Measurements from ENCODE around the gene RNASET2.

Gene RNASET2

DNA sequence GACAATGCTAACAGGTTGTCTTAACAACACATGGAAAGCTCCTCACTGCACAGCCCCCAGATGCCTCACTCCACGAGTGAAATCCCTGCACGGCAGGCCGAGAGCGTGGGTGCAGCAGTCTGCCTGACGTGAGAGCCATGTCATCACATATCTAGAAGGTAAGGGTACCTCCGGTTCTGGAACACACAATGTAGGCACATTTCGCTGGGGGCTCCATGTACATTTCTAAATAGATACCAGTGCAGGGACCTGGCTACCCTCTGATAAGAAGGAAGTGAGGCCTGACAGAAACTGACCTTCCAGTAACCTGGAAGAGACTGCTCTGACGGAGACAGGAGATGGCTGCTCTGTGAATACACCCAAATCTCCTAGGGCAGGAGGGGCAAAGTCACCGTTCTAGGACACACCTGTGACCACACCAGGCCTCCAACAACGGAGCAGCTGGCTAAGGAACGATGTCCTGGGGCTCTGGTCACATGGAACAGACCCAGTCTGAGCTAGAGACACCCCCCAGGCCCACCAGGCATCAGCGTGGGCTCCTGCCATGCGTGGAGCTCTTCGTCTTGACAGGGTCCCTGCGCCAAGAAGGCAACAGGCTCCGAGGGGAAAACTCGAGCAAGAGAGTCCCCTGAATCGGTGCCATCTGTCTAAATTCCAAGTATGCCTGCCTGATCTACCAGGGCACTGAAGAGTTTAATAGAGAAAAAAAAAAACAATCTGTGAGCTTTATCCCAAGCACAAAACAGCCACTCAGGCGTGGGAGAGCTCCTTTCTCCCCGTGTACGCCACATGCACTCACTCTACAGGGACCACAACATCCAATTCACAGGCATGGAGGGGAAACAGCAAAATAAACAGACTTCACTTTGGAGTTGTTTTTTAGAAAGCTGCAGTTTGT, 27.5 kb downstream of the RNASET2 start:
- no peak overlapping the region for H3K4me3 ChIP-seq (ENCODE audit: low read length in 2 of 2)
- H3K36me3 ChIP-seq (ENCODE audit: control insufficient read depth in 2 of 2, insufficient read depth in 2 of 2, low read length in 2 of 2) = peaks cover 43 to 44% of the 10 kb centered on the region in 2 donors
- H3K27ac ChIP-seq (ENCODE audit: low read depth in 2 of 2, low read length in 2 of 2) = no peak overlapping the region
- H3K27me3 ChIP-seq (ENCODE audit: control insufficient read depth in 2 of 2, insufficient read depth in 2 of 2, low read length in 2 of 2) = no peaks in the 10 kb centered on the region
- no peaks in the 10 kb centered on the region for H3K4me1 ChIP-seq (ENCODE audit: control insufficient read depth in 2 of 2, insufficient read depth in 2 of 2, low read length in 2 of 2)
- H3K9me3 ChIP-seq (ENCODE audit: control insufficient read depth in 2 of 2, low read length in 2 of 2) = no peaks in the 10 kb centered on the region
- H3K9ac ChIP-seq (ENCODE audit: low read depth in 1 of 2, low read length in 2 of 2) = no peak overlapping the region

DNA sequence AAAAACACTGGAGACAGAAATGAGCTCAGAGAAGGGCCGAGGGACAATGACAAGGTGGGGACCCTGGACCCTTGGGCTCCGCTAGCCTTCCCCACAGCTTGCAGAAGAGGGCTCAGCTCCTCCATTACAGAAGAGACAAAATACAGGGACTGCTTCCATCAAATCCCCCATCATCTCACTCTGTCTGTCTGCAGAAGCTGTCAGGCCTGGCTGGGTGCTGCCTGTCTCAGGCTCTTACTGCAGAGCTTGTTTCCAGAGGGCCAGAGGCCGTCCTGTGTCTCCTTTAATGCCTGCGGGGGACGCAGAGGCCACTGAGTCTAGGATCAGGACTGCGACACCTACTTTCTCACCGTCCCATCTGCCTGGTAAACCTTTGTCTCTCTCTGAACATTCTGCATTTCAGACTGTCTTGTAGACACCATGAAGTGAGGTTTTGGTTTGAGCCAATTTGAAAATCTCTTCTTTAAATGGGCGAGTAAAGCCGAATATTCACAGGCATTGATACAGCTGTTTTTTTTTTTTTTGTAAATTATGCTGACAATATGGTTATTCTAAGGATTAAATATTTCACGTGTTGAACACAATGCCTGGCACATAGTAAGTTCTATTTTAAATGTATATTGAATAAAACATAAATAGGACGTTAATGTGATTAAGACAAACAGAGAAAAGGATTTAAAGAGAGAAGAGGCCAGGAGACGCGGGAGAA, 28.3 kb downstream of the RNASET2 start:
- H3K27ac ChIP-seq (ENCODE audit: low read depth in 2 of 2, low read length in 2 of 2) = no peak overlapping the region

DNA sequence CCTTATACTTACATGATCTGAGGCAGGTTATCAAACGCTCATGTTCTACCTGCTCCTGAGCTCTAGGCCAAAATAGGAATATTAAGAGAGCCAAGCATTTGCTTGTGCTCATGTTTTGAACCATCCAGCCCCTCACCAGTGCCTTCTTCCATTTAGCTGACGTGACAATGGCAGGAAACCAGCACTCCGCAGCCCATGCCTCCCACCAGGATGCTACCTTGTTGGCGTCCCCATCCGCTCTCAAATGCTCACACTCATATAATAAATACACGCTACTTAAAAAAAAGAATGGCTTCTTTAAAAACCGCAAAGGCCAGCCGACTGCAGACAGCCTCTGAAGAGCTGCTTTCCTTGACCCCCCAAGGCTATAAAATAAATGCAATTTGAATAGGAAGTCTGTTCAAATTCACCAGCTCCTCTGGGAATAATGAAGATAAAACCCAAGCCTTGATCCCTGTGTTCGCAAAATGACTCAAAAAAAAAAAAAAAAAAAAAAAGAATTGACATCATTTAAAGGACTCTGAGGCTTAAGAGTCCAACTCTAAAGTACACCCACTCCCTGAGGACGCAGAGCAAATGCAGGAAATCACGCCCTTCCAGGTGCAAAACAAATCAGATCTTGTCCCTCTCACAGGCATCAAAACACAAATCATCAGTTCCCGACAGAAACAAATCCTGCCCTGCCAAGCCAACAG, 29.0 kb downstream of the RNASET2 start:
- H3K27me3 ChIP-seq (ENCODE audit: control insufficient read depth in 2 of 2, insufficient read depth in 2 of 2, low read length in 2 of 2) = no peaks in the 10 kb centered on the region
- H3K9ac ChIP-seq (ENCODE audit: low read depth in 1 of 2, low read length in 2 of 2) = no peak overlapping the region
- no peaks in the 10 kb centered on the region for H3K9me3 ChIP-seq (ENCODE audit: control insufficient read depth in 2 of 2, low read length in 2 of 2)
- H3K27ac ChIP-seq (ENCODE audit: low read depth in 2 of 2, low read length in 2 of 2) = no peak overlapping the region
- no peak overlapping the region for H3K4me3 ChIP-seq (ENCODE audit: low read length in 2 of 2)
- peaks cover 30 to 41% of the 10 kb centered on the region in 2 donors for H3K36me3 ChIP-seq (ENCODE audit: control insufficient read depth in 2 of 2, insufficient read depth in 2 of 2, low read length in 2 of 2)
- no peaks in the 10 kb centered on the region for H3K4me1 ChIP-seq (ENCODE audit: control insufficient read depth in 2 of 2, insufficient read depth in 2 of 2, low read length in 2 of 2)

More for the DNA sequence above, 28.3 kb downstream of the RNASET2 start:
- Histone ChIP-seq H3K9me3 (ENCODE audit: control insufficient read depth in 2 of 2, low read length in 2 of 2) (no peaks in the 10 kb centered on the region), H3K9ac (ENCODE audit: low read depth in 1 of 2, low read length in 2 of 2) (no peak overlapping the region), H3K4me1 (ENCODE audit: control insufficient read depth in 2 of 2, insufficient read depth in 2 of 2, low read length in 2 of 2) (no peaks in the 10 kb centered on the region), H3K4me3 (ENCODE audit: low read length in 2 of 2) (no peak overlapping the region), H3K27me3 (ENCODE audit: control insufficient read depth in 2 of 2, insufficient read depth in 2 of 2, low read length in 2 of 2) (no peaks in the 10 kb centered on the region), H3K36me3 (ENCODE audit: control insufficient read depth in 2 of 2, insufficient read depth in 2 of 2, low read length in 2 of 2) (peaks cover 35 to 44% of the 10 kb centered on the region in 2 donors)

DNA sequence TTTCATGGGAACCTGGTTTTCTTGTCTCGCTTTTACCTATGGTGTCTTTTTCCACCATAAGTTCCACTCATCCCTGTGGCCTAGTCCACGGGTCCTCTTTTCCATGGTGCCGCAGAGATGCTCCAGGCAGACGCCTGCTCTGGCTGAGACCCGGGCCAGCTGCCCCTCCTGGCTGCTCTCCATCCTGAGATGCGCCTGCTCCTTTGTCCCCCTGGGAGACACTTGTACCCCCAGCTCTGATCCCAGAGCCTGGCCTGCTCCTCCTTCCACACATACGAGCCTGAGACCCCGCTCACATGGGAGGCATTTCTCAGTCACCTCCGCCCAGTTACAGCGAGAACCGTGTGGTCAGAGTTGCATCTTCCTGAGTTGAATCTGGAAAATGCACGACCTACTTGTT, 29.6 kb downstream of the RNASET2 start:
- H3K9me3 ChIP-seq (ENCODE audit: control insufficient read depth in 2 of 2, low read length in 2 of 2) = no peaks in the 10 kb centered on the region
- no peak overlapping the region for H3K9ac ChIP-seq (ENCODE audit: low read depth in 1 of 2, low read length in 2 of 2)
- no peak overlapping the region for H3K27ac ChIP-seq (ENCODE audit: low read depth in 2 of 2, low read length in 2 of 2)
- H3K4me3 ChIP-seq (ENCODE audit: low read length in 2 of 2) = no peak overlapping the region
- no peaks in the 10 kb centered on the region for H3K4me1 ChIP-seq (ENCODE audit: control insufficient read depth in 2 of 2, insufficient read depth in 2 of 2, low read length in 2 of 2)
- peaks cover 25 to 38% of the 10 kb centered on the region in 2 donors for H3K36me3 ChIP-seq (ENCODE audit: control insufficient read depth in 2 of 2, insufficient read depth in 2 of 2, low read length in 2 of 2)
- no peaks in the 10 kb centered on the region for H3K27me3 ChIP-seq (ENCODE audit: control insufficient read depth in 2 of 2, insufficient read depth in 2 of 2, low read length in 2 of 2)

DNA sequence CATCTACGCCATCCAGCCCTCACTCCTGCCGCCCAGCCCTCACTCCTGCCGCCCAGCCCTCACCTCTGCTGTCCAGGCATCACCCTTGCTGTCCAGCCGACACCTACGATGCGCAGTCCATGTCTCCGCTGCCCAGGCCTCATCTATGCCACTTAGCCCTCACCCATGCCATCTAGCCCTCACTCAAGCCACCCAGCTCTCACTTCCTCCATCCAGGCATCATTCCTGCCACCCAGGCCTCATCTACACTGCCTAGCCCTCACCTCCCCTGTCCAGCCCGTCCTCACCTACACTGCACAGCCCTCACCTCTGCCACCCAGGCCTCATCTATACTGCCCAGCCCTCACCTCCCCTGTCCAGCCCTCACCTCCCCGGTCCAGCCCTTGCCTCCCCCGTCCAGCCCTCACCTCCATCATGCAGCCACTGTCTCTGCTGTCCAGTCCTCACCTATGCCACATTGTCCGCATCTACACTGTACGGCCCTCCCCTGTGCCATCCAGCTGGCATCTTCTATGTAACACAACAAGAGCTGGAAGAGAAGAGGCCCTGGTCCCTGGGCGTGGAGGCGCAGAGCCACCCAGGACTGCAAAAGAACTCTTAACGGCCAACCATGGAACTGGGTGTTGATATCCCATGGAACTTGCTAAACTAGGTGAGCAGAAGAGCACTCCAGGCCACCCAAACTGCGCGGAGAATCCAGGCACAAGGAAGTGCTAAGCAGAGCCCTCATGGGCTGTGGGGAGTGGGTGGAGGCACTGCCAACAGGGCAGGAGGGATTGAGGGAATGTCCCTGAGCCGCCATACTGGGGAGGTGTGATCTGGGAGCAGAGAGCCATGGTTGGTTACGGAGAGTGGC, 31.0 kb downstream of the RNASET2 start:
- Histone ChIP-seq H3K27me3 (ENCODE audit: control insufficient read depth in 2 of 2, insufficient read depth in 2 of 2, low read length in 2 of 2) (no peaks in the 10 kb centered on the region), H3K9ac (ENCODE audit: low read depth in 1 of 2, low read length in 2 of 2) (no peak overlapping the region), H3K36me3 (ENCODE audit: control insufficient read depth in 2 of 2, insufficient read depth in 2 of 2, low read length in 2 of 2) (peaks cover 17 to 31% of the 10 kb centered on the region in 2 donors), H3K4me3 (ENCODE audit: low read length in 2 of 2) (no peak overlapping the region), H3K9me3 (ENCODE audit: control insufficient read depth in 2 of 2, low read length in 2 of 2) (no peaks in the 10 kb centered on the region), H3K4me1 (ENCODE audit: control insufficient read depth in 2 of 2, insufficient read depth in 2 of 2, low read length in 2 of 2) (no peaks in the 10 kb centered on the region), H3K27ac (ENCODE audit: low read depth in 2 of 2, low read length in 2 of 2) (no peak overlapping the region)

DNA sequence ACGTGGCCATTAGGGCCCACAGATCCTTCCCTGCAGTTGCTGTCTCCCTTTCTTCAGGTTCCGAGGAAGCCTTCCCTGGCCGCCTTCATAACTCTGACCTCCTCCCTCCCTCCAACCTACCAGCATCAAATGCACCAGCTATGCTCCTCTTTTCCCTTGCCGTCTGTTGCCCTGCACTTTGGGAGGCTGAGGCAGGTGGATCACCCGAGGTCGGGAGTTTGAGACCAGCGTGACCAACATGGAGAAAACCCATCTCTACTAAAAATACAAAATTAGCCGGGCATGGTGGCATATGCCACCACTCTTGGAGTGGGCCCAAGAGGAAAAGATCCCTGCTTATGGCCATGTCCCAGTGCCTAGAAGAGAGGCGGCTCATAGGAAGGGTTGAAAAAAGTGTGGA, 31.8 kb downstream of the RNASET2 start:
- no peaks in the 10 kb centered on the region for H3K4me1 ChIP-seq (ENCODE audit: control insufficient read depth in 2 of 2, insufficient read depth in 2 of 2, low read length in 2 of 2)
- no peaks in the 10 kb centered on the region for H3K27me3 ChIP-seq (ENCODE audit: control insufficient read depth in 2 of 2, insufficient read depth in 2 of 2, low read length in 2 of 2)
- peaks cover 11 to 24% of the 10 kb centered on the region in 2 donors for H3K36me3 ChIP-seq (ENCODE audit: control insufficient read depth in 2 of 2, insufficient read depth in 2 of 2, low read length in 2 of 2)
- H3K9me3 ChIP-seq (ENCODE audit: control insufficient read depth in 2 of 2, low read length in 2 of 2) = no peaks in the 10 kb centered on the region
- no peak overlapping the region for H3K27ac ChIP-seq (ENCODE audit: low read depth in 2 of 2, low read length in 2 of 2)
- no peak overlapping the region for H3K9ac ChIP-seq (ENCODE audit: low read depth in 1 of 2, low read length in 2 of 2)
- no peak overlapping the region for H3K4me3 ChIP-seq (ENCODE audit: low read length in 2 of 2)

DNA sequence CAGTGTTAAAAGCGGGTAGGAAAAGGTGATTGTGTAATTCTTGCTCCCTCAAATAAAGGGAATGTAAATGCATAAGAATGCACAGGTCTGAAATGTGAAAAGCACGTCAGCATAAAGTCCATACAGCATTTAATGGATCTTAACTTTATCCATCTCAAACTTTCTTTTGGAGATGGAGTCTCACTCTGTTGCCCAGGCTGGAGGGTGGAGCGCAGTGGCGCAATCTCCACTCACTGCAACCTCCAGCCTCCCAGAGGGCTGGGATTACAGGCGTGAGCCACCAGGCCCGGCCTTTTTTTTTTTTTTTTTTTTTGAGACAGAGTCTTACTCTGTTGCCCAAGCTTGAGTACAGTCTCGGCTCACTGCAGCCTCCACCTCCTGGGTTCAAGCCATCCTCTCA, 33.4 kb downstream of the RNASET2 start:
- Histone ChIP-seq H3K9me3 (ENCODE audit: control insufficient read depth in 2 of 2, low read length in 2 of 2) (no peaks in the 10 kb centered on the region), H3K27me3 (ENCODE audit: control insufficient read depth in 2 of 2, insufficient read depth in 2 of 2, low read length in 2 of 2) (no peaks in the 10 kb centered on the region), H3K4me3 (ENCODE audit: low read length in 2 of 2) (no peak overlapping the region), H3K4me1 (ENCODE audit: control insufficient read depth in 2 of 2, insufficient read depth in 2 of 2, low read length in 2 of 2) (no peaks in the 10 kb centered on the region), H3K9ac (ENCODE audit: low read depth in 1 of 2, low read length in 2 of 2) (no peak overlapping the region), H3K36me3 (ENCODE audit: control insufficient read depth in 2 of 2, insufficient read depth in 2 of 2, low read length in 2 of 2) (peaks cover 0 to 10% of the 10 kb centered on the region in 2 donors), H3K27ac (ENCODE audit: low read depth in 2 of 2, low read length in 2 of 2) (no peak overlapping the region)

DNA sequence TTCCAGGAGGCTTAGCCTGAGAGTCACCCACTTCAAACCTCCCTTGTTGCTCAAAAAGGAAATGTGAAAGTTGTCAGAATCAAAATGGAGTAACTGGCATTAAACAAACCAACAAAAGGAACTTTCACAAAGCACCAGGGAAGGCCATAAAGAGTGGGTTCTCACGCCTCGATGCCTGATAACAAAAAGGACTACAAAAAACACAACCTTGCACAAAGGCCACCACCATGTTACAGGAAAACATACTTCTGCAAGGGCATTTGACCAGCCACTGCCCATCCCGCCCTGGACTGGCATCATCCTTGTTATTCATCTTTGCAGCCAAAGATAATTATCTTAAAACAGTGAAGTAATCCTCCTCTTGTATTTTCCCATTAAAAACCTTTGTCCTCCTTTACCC, 34.8 kb downstream of the RNASET2 start:
- Histone ChIP-seq H3K27me3 (ENCODE audit: control insufficient read depth in 2 of 2, insufficient read depth in 2 of 2, low read length in 2 of 2) (no peaks in the 10 kb centered on the region), H3K9ac (ENCODE audit: low read depth in 1 of 2, low read length in 2 of 2) (no peak overlapping the region)

DNA sequence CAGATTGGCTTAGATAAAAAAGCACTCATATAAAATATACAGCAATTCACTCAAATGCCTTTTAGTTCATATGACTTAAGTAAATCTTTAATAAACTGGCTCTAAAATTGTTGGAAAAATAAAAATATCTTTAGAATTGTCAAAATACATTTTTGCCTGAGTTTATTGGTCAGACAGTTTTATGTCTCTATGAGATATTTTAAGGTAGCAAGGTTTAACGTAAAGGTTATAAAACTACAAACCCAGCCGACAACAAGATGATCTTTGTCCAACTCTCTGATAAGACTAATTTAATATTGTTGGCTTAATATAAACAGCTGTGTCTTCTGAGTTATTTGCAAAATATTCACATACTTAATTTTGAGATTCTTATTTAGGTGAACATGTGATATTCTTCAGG, 39.5 kb downstream of the RNASET2 start:
- no peak overlapping the region for H3K9ac ChIP-seq (ENCODE audit: low read depth in 1 of 2, low read length in 2 of 2)
- no peak overlapping the region for H3K27ac ChIP-seq (ENCODE audit: low read depth in 2 of 2, low read length in 2 of 2)
- no peaks in the 10 kb centered on the region for H3K36me3 ChIP-seq (ENCODE audit: control insufficient read depth in 2 of 2, insufficient read depth in 2 of 2, low read length in 2 of 2)
- no peaks in the 10 kb centered on the region for H3K27me3 ChIP-seq (ENCODE audit: control insufficient read depth in 2 of 2, insufficient read depth in 2 of 2, low read length in 2 of 2)
- no peaks in the 10 kb centered on the region for H3K9me3 ChIP-seq (ENCODE audit: control insufficient read depth in 2 of 2, low read length in 2 of 2)
- no peak overlapping the region for H3K4me3 ChIP-seq (ENCODE audit: low read length in 2 of 2)
- H3K4me1 ChIP-seq (ENCODE audit: control insufficient read depth in 2 of 2, insufficient read depth in 2 of 2, low read length in 2 of 2) = no peaks in the 10 kb centered on the region

More for the DNA sequence above, 34.8 kb downstream of the RNASET2 start:
- Histone ChIP-seq H3K4me1 (ENCODE audit: control insufficient read depth in 2 of 2, insufficient read depth in 2 of 2, low read length in 2 of 2) (no peaks in the 10 kb centered on the region), H3K4me3 (ENCODE audit: low read length in 2 of 2) (no peak overlapping the region), H3K27ac (ENCODE audit: low read depth in 2 of 2, low read length in 2 of 2) (no peak overlapping the region), H3K36me3 (ENCODE audit: control insufficient read depth in 2 of 2, insufficient read depth in 2 of 2, low read length in 2 of 2) (no peaks in the 10 kb centered on the region), H3K9me3 (ENCODE audit: control insufficient read depth in 2 of 2, low read length in 2 of 2) (no peaks in the 10 kb centered on the region)
